A549 (cell line): ENCODE data around the gene UBE2B. TPM values are rescaled to one million over a fixed set of nuclear protein-coding genes. Genes with fewer than 3 reads are reported as not detected.

Source experiments
- ATAC-seq, 2 experiments: fragments of 200-7000 bp in 1 of 2; fragments of >200 bp in 1 of 2; cut with Nextera tagmentation in 1 of 2; cut with Tn5 transposase in 1 of 2; 3 replicates each; pipeline versions ENCODE4 v1.8.0 to v1.9.1; 2018 to 2020; ENCODE audit warnings: mild to moderate bottlenecking in 1 of 2, moderate library complexity in 1 of 2
- CTCF ChIA-PET: fragments of 300-600 bp; sonication (Branson Sonifier 250); formaldehyde crosslinking; extraction: SDS; loops from one replicate; lab custom pipeline; 2021; ENCODE audit warnings: antibody characterized with exemption, inconsistent platforms; lab: Yijun Ruan, JAX
- POLR2A ChIA-PET: fragments of 350-600 bp; formaldehyde crosslinking; extraction: SDS; loops from one replicate; lab custom pipeline; 2021; ENCODE audit warnings: antibody characterized with exemption, inconsistent platforms; lab: Yijun Ruan, JAX
- DNase-seq, 2 experiments: peaks; one replicate each; pipeline versions ENCODE4 v3.0.0 to v3.0.0-alpha.2; 2011 to 2016; ENCODE audit warnings: low read depth in 1 of 2, low spot score in 1 of 2
- FAIRE-seq: peaks from 2 replicates; lab custom pipeline; 2011; peaks lifted over from hg19 to GRCh38; lab: Jason Lieb, UNC
- H3K27ac ChIP-seq, 2 experiments: fragments of >200 bp; sonication (Bioruptor Twin); formaldehyde crosslinking; 3 replicates each; pipeline ENCODE4 v1.5.1; 2016 to 2017
- H3K4me1 ChIP-seq: fragments of >200 bp; sonication (Bioruptor Twin); formaldehyde crosslinking; 3 replicates; pipeline ENCODE4 v1.6.1; 2016
- H3K4me2 ChIP-seq: fragments of >200 bp; sonication (Bioruptor Twin); formaldehyde crosslinking; 3 replicates; pipeline ENCODE4 v1.6.1; 2016
- H3K4me3 ChIP-seq: fragments of >200 bp; sonication (Bioruptor Twin); formaldehyde crosslinking; 3 replicates; pipeline ENCODE4 v1.5.1; 2016
- H3K9me3 ChIP-seq: fragments of >200 bp; sonication (Bioruptor Twin); formaldehyde crosslinking; 3 replicates; pipeline ENCODE4 v1.6.1; 2016
- ATOH8 ChIP-seq: fragments of 250-450 bp; sonication (Bioruptor Pico); IDR thresholded peaks from 2 replicates; pipeline ENCODE4 v1.5.0; 2020; ENCODE audit warnings: low read depth, mild to moderate bottlenecking, moderate library complexity
- BCL3 ChIP-seq: fragments of >200 bp; sonication (Bioruptor Twin); formaldehyde crosslinking; IDR thresholded peaks from 3 replicates; pipeline ENCODE4 v1.6.1; 2016
- CBX2 ChIP-seq: fragments of 200-600 bp; sonication (generic); IDR thresholded peaks from 2 replicates; pipeline ENCODE4 v1.6.1; 2016; ENCODE audit warnings: low read depth, mild to moderate bottlenecking, borderline replicate concordance
- CHD2 ChIP-seq: fragments of 150-350 bp; IDR thresholded peaks from 2 replicates; pipeline ENCODE4 v1.6.1; 2014; ENCODE audit warnings: low read length; ENCODE audit not compliant: partially characterized antibody
- EHF ChIP-seq: fragments of 250-450 bp; sonication (Bioruptor Pico); IDR thresholded peaks from 2 replicates; pipeline ENCODE4 v1.5.0; 2020; ENCODE audit warnings: mild to moderate bottlenecking
- EHMT2 ChIP-seq: fragments of 200-600 bp; sonication (generic); IDR thresholded peaks from 2 replicates; pipeline ENCODE4 v1.6.1; 2016; ENCODE audit warnings: antibody characterized with exemption, low read depth, mild to moderate bottlenecking, moderate library complexity
- EP300 ChIP-seq, 2 experiments: fragments of >200 bp; sonication (Bioruptor Twin); formaldehyde crosslinking; IDR thresholded peaks; 2 replicates in 1 of 2; 3 replicates in 1 of 2; pipeline ENCODE4 v1.6.1; 2016 to 2017
- FOSB ChIP-seq: fragments of 250-450 bp; sonication (Bioruptor Pico); IDR thresholded peaks from 2 replicates; pipeline ENCODE4 v1.5.0; 2020; ENCODE audit warnings: mild to moderate bottlenecking, moderate library complexity
- FOXS1 ChIP-seq: fragments of 250-450 bp; sonication (Bioruptor Pico); IDR thresholded peaks from 2 replicates; pipeline ENCODE4 v1.5.0; 2020; ENCODE audit warnings: mild to moderate bottlenecking, moderate library complexity
- HEYL ChIP-seq: fragments of 250-450 bp; sonication (Bioruptor Pico); IDR thresholded peaks from 2 replicates; pipeline ENCODE4 v1.8.0; 2021; ENCODE audit warnings: mild to moderate bottlenecking, moderate library complexity
- HOXA7 ChIP-seq: fragments of 250-450 bp; sonication (Bioruptor Pico); IDR thresholded peaks from 2 replicates; pipeline ENCODE4 v1.5.0; 2020; ENCODE audit warnings: mild to moderate bottlenecking, moderate library complexity
- HOXB13 ChIP-seq: fragments of 250-450 bp; sonication (Bioruptor Pico); IDR thresholded peaks from 2 replicates; pipeline ENCODE4 v1.5.0; 2020; ENCODE audit warnings: low read depth, mild to moderate bottlenecking, moderate library complexity
- JUN ChIP-seq, 2 experiments: fragments of >200 bp; sonication (Bioruptor Twin); formaldehyde crosslinking; IDR thresholded peaks; 2 replicates in 1 of 2; 3 replicates in 1 of 2; pipeline ENCODE4 v1.6.1; 2016 to 2017
- JUNB ChIP-seq: fragments of >200 bp; sonication (Bioruptor Twin); formaldehyde crosslinking; IDR thresholded peaks from 2 replicates; pipeline ENCODE4 v1.6.1; 2016
- KDM1A ChIP-seq: fragments of 200-600 bp; sonication (generic); IDR thresholded peaks from 2 replicates; pipeline ENCODE4 v1.6.1; 2016; ENCODE audit warnings: low read depth, mild to moderate bottlenecking
- KDM5A ChIP-seq: fragments of 200-600 bp; sonication (generic); IDR thresholded peaks from 2 replicates; pipeline ENCODE4 v1.6.1; 2016; ENCODE audit warnings: antibody characterized with exemption, mild to moderate bottlenecking
- MAFK ChIP-seq: fragments of 450-650 bp; IDR thresholded peaks from 2 replicates; pipeline ENCODE4 v1.6.1; 2014; ENCODE audit not compliant: partially characterized antibody
- MAZ ChIP-seq: fragments of 150-350 bp; IDR thresholded peaks from 2 replicates; pipeline ENCODE4 v1.6.1; 2014; ENCODE audit warnings: antibody characterized with exemption, low read depth, low read length, borderline replicate concordance
- MYC ChIP-seq: IDR thresholded peaks from 2 replicates; pipeline ENCODE4 v1.6.1; 2012; ENCODE audit warnings: mild to moderate bottlenecking, inconsistent platforms, low read length, improper control_type of control experiment, borderline replicate concordance
- NPAS2 ChIP-seq: fragments of 250-450 bp; sonication (Bioruptor Pico); IDR thresholded peaks from 2 replicates; pipeline ENCODE4 v1.8.0; 2022; ENCODE audit warnings: mild to moderate bottlenecking, moderate library complexity, borderline replicate concordance
- PHF8 ChIP-seq: fragments of 200-600 bp; sonication (generic); IDR thresholded peaks from 2 replicates; pipeline ENCODE4 v1.6.1; 2016; ENCODE audit warnings: low read depth, mild to moderate bottlenecking, antibody characterized with exemption, moderate library complexity, borderline replicate concordance
- POLR2AphosphoS2 ChIP-seq: conservative IDR thresholded peaks from 2 replicates; pipeline ENCODE4 v1.6.1; 2012; ENCODE audit warnings: low read length, improper control_type of control experiment, inconsistent platforms
- RAD21 ChIP-seq, 2 experiments: fragments of >200 bp in 1 of 2; sonication (Bioruptor Twin) in 1 of 2; formaldehyde crosslinking in 1 of 2; IDR thresholded peaks in 1 of 2; conservative IDR thresholded peaks in 1 of 2; 2 replicates in 1 of 2; 3 replicates in 1 of 2; pipeline ENCODE4 v1.6.1; 2012 to 2018; ENCODE audit warnings: inconsistent platforms in 1 of 2
- RARB ChIP-seq: fragments of 250-450 bp; sonication (Bioruptor Pico); IDR thresholded peaks from 2 replicates; pipeline ENCODE4 v1.8.0; 2021; ENCODE audit warnings: mild to moderate bottlenecking, moderate library complexity
- REST ChIP-seq: fragments of 200-600 bp; sonication (generic); IDR thresholded peaks from 2 replicates; pipeline ENCODE4 v1.6.1; 2016; ENCODE audit warnings: antibody characterized with exemption, mild to moderate bottlenecking, moderate library complexity
- SMC3 ChIP-seq: fragments of >200 bp; sonication (Bioruptor Twin); formaldehyde crosslinking; IDR thresholded peaks from 3 replicates; pipeline ENCODE4 v1.6.1; 2018; ENCODE audit warnings: inconsistent platforms
- SREBF2 ChIP-seq: fragments of 450-650 bp; IDR thresholded peaks from 2 replicates; pipeline ENCODE4 v1.6.1; 2014; ENCODE audit warnings: mild to moderate bottlenecking, moderate library complexity
- TFCP2L1 ChIP-seq: fragments of 250-450 bp; sonication (Bioruptor Pico); IDR thresholded peaks from 2 replicates; pipeline ENCODE4 v1.5.0; 2021; ENCODE audit warnings: mild to moderate bottlenecking
- TP53 ChIP-seq: fragments of 250-450 bp; sonication (Bioruptor Pico); IDR thresholded peaks from 2 replicates; pipeline ENCODE4 v1.5.0; 2021; ENCODE audit warnings: mild to moderate bottlenecking, moderate library complexity
- ZC3H11A ChIP-seq: fragments of 450-650 bp; IDR thresholded peaks from 2 replicates; pipeline ENCODE4 v1.6.1; 2014; ENCODE audit warnings: antibody characterized with exemption, mild to moderate bottlenecking
- ZSCAN20 ChIP-seq: fragments of 250-450 bp; sonication (Bioruptor Pico); IDR thresholded peaks from 2 replicates; pipeline ENCODE4 v1.8.0; 2022; ENCODE audit warnings: mild to moderate bottlenecking, moderate library complexity
- WGBS: methylation state at CpG from one replicate; pipeline ENCODE4 v1.1.6; 2017; ENCODE audit errors: missing lambda C conversion rate; 5-methylcytosine and 5-hydroxymethylcytosine counted together
- polyA minus RNA-seq: library from RNA; depleted of rRNA, polyadenylated mRNA; stranded (reverse); fragments of >200 nt; gene quantifications from 2 replicates; pipeline ENCODE4 v1.2.3, GENCODE V29; 2011; rRNA and poly(A)+ RNA removed
- polyA plus RNA-seq, 4 experiments: library from polyadenylated mRNA; depleted of rRNA in 3 of 4; stranded (reverse); fragments of >200 nt; fragmentation: RNase III in 1 of 4; extraction: RNeasy Plus Mini Kit Qiagen cat#74134 plus additional on column Dnase treatment in 1 of 4; gene quantifications; 2 replicates in 3 of 4; 3 replicates in 1 of 4; pipeline ENCODE4 v1.2.3, GENCODE V29; 2011 to 2017

Gene UBE2B
- polyA plus RNA-seq (2011; rRNA removed) = 60.1 and 104 TPM in 2 replicates
- polyA plus RNA-seq (2012; cell fraction: cytosol; rRNA removed) = 18.8 and 19.3 TPM in 2 replicates
- 7.2 and 12.3 TPM in 2 replicates for polyA plus RNA-seq (2012; cell fraction: nucleus; rRNA removed)
- 61.1 to 61.5 TPM (median 61.3 TPM) in 3 replicates for polyA plus RNA-seq (2017; fragmentation: RNase III; extraction: RNeasy Plus Mini Kit Qiagen cat#74134 plus additional on column Dnase treatment)
- 11.1 and 15.8 TPM in 2 replicates for polyA minus RNA-seq

- ATAC-seq (peak; percentile 80 to 81), FAIRE-seq (peak; percentile 88), DNase-seq (peak; percentile 94 to 100)
- Histone ChIP-seq H3K9me3 (no peaks in the 10 kb centered on the region), H3K4me1 (peaks cover 19% of the 10 kb centered on the region), H3K4me2 (peak within 1 kb of the TSS; percentile 97), H3K4me3 (peak within 1 kb of the TSS; percentile 81), H3K27ac (peak within 1 kb of the TSS; percentile 91 to 98)
- CTCF ChIA-PET = interaction anchor here (0.7 to 2.0 kb wide), 9 partner anchors 11 to 216 kb away, joined by 3 to 16 read pairs (median 3); partner anchors contain the start of gene CDKN2AIPNL
- WGBS = 1% methylated on average over 31 of the region's 74 CpGs
- POLR2A ChIA-PET = interaction anchor here (0.6 to 1.7 kb wide), 8 partner anchors 12 to 367 kb away, joined by 3 to 9 read pairs (median 4); partner anchors contain the start of genes CDKN2AIPNL and JADE2
- TF ChIP-seq ZC3H11A (no peak), EP300 (IDR thresholded peaks at IDR 0.05) (0 out of 5 replicates have a peak, but pooled peaks of 1 of the 2 experiments have one; percentile 28), KDM5A (peak; percentile 54; the same call in 1 of the 2 replicates), MYC (no peak), CBX2 (no peak), TP53 (CRISPR knock-in tag) (peak; percentile 43; the same call in 1 of the 2 replicates), HEYL (no peak), REST (no peak), PHF8 (peak; percentile 84), JUNB (no peak), NPAS2 (CRISPR knock-in tag) (peak; percentile 88), MAFK (no peak), KDM1A (no peak), SMC3 (peak; percentile 21; the same call in 2 of the 3 replicates), CHD2 (peak; percentile 75), MAZ (peak; percentile 91), FOXS1 (CRISPR knock-in tag) (0 out of 2 replicates have a peak, but pooled peaks have one; percentile 55), HOXB13 (CRISPR knock-in tag) (no peak), JUN (IDR thresholded peaks at IDR 0.05) (peak; percentile 83 to 96), RAD21 (conservative IDR thresholded peaks at IDR 0.05 in 1 of 2, IDR thresholded peaks at IDR 0.05 in 1 of 2) (peak in 1 of 2 experiments; percentile 23; a peak in 2 of 5 replicates), ZSCAN20 (no peak), EHMT2 (no peak), POLR2AphosphoS2 (no peak), TFCP2L1 (CRISPR knock-in tag) (no peak), BCL3 (peak; percentile 82), ATOH8 (CRISPR knock-in tag) (no peak), EHF (no peak; the same call in 1 of the 2 replicates), SREBF2 (no peak), FOSB (no peak), HOXA7 (CRISPR knock-in tag) (peak; percentile 33; the same call in 1 of the 2 replicates), RARB (CRISPR knock-in tag) (no peak)
Measured at GRCh38 chr5:134370871-134371833, at the start of gene UBE2B. UBE2B (plus strand) TSS chr5:134371569; CDS start chr5:134371596, 27 bp downstream.
